ENCODE results near the gene TOX3. TPM values are rescaled to one million over a fixed set of nuclear protein-coding genes. Genes with fewer than 3 reads are reported as not detected.

The TOX3 gene
- total and polyA plus RNA-seq, 7 donors, result 0.03 to 0.10 TPM; not detected in 5

DNA sequence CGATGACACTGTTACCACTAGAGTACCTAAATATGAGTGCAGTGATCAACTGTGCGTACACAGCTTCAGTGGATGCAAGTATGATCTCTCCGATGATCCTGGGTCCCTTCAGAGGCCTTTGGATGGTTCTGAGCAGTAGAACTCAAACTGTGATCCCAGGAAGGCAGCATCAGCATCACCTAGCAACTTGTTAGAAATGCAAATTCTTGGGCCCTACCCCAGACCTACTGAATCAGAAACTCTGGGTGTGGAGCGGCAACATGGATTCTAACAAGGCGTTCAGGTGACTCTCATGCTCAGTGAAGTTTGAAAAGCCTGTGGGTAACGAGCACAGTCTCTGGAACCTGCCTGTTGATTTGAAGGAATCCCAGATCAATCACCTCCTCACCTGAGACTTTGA, 25.4 kb downstream of the TOX3 start:
- intact Hi-C loops (cut with DNase I), result no loop called here

DNA sequence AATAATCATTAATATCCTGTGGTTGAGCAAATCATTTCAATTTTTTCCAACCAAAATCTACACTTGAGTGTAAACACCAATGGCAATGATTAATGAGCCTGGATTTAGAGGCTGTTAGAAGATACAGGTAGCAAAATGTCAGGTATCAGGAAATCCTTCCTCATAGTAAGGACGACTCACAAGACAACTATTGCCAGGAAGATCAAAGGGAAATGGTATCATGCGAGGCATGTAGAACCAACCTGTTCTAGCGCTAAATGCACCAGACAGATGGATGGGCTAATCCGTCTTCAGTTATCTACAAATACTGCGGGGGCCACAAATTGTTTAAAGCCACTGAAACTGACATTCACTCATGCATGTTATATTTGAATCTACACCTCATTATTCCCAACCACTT, 28.1 kb downstream of the TOX3 start:
- Histone ChIP-seq H3K4me1 (no peaks in the 10 kb centered on the region), H3K27me3 (ENCODE audit: insufficient read depth in 3 of 3, low read length in 2 of 3) (no peaks in the 10 kb centered on the region), H3K9me3 (no peaks in the 10 kb centered on the region), H3K36me3 (ENCODE audit: insufficient read depth in 1 of 2, low read depth in 1 of 2) (no peaks in the 10 kb centered on the region), H3K27ac (no peak overlapping the region), H3K4me3 (no peak overlapping the region)
- intact Hi-C loops (cut with DNase I), result no loop called here
- DNase-seq (no peak), ATAC-seq (no peak)
- TF ChIP-seq, protein P1, sequence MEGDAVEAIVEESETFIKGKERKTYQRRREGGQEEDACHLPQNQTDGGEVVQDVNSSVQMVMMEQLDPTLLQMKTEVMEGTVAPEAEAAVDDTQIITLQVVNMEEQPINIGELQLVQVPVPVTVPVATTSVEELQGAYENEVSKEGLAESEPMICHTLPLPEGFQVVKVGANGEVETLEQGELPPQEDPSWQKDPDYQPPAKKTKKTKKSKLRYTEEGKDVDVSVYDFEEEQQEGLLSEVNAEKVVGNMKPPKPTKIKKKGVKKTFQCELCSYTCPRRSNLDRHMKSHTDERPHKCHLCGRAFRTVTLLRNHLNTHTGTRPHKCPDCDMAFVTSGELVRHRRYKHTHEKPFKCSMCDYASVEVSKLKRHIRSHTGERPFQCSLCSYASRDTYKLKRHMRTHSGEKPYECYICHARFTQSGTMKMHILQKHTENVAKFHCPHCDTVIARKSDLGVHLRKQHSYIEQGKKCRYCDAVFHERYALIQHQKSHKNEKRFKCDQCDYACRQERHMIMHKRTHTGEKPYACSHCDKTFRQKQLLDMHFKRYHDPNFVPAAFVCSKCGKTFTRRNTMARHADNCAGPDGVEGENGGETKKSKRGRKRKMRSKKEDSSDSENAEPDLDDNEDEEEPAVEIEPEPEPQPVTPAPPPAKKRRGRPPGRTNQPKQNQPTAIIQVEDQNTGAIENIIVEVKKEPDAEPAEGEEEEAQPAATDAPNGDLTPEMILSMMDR (IDR thresholded peaks at IDR 0.05), result no peak
- WGBS, 3 donors, result 85 to 89% (median 87%) methylated on average over 5 of the region's 5 CpGs

More for the DNA sequence above, 25.4 kb downstream of the TOX3 start:
- DNase-seq (no peak), ATAC-seq (no peak)
- no peaks in the 10 kb centered on the region for H3K36me3 ChIP-seq (ENCODE audit: insufficient read depth in 1 of 2, low read depth in 1 of 2)
- no peaks in the 10 kb centered on the region for H3K4me1 ChIP-seq
- H3K4me3 ChIP-seq, result no peak overlapping the region
- peaks cover 0 to 3% (median 0%) of the 10 kb centered on the region in 3 donors for H3K27me3 ChIP-seq (ENCODE audit: insufficient read depth in 3 of 3, low read length in 2 of 3)
- no peak overlapping the region for H3K27ac ChIP-seq
- TF ChIP-seq, protein P1 (IDR thresholded peaks at IDR 0.05), result no peak
- H3K9me3 ChIP-seq, result no peaks in the 10 kb centered on the region
- 89 to 91% (median 90%) methylated on average over 6 of the region's 6 CpGs for WGBS, 3 donors

DNA sequence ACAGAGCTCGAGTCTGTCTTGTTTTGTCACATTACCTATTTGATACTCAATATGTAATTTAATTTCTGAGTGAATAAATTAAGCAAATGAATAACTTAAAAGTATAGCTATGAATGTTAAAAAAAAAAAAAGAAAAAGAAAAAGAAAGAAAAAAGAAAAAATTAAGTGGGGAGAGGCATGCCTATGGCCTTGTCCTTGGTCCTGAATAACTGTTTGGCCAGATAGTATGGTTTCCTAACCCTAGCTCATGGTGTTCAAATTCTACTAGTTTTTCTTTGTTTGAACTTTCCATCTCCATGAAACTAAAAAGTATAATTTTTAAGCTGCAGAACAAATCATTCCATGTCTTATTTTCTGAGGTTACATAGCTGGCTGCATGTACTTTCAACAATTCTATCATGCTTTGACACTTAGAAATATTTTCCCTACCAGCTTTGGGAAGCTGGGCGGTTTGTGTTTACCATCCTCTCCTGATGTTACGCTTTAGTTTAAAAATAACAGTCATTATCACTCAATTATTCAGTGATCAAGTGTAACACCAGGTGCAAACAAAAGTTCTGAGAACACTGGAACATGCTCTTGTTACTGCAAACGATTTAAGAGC, 31.8 kb downstream of the TOX3 start:
- Histone ChIP-seq H3K36me3 (ENCODE audit: insufficient read depth in 1 of 2, low read depth in 1 of 2) (no peaks in the 10 kb centered on the region), H3K27ac (no peak overlapping the region), H3K9me3 (no peaks in the 10 kb centered on the region), H3K4me1 (no peaks in the 10 kb centered on the region), H3K27me3 (ENCODE audit: insufficient read depth in 3 of 3, low read length in 2 of 3) (no peaks in the 10 kb centered on the region), H3K4me3 (no peak overlapping the region)
- intact Hi-C loops (cut with DNase I), result no loop called here
- DNase-seq (no peak), ATAC-seq (no peak)
- TF ChIP-seq, protein P1 (IDR thresholded peaks at IDR 0.05), result no peak
- WGBS, 3 donors, result 38 to 54% (median 46%) methylated on average over 4 of the region's 4 CpGs

DNA sequence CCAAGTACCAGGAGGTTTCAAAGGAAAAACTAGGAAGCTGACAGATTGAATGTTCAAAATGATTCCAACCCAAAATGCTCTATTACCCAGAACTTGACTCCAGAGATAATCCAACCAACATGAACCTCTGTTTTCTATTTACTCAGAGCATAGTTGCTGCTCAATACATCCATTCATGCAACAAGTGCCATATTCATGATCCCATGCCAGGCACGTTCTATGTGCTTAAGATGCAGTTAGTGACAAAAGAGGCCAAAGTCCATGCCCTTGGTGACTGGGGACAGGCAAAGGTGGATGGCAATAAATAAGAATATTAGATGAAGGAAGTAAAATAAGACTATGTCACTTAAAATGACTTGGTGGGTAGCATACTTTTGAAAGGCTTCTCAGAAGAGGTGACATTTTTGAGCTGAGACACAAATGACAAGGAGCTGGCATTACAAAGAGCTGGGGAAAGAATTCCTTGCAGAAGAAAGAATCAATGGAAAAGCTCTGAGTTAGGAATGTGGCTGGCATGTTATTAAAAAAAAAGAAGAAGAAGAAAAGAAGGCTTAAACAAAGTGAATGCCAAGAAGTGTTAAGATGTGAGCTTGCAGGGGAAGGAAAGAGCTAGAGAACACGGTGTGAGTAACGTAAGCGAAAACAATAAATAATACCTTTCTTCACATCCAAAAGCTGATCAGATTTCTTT, 34.5 kb downstream of the TOX3 start:
- WGBS, 3 donors, result 77 to 79% (median 78%) methylated on average over 4 of the region's 4 CpGs
- intact Hi-C loops (cut with DNase I), result no loop called here
- no peak overlapping the region for H3K4me3 ChIP-seq
- H3K36me3 ChIP-seq (ENCODE audit: insufficient read depth in 1 of 2, low read depth in 1 of 2), result no peaks in the 10 kb centered on the region
- ATAC-seq, result no peak
- no peak for DNase-seq
- H3K9me3 ChIP-seq, result no peaks in the 10 kb centered on the region
- H3K27me3 ChIP-seq (ENCODE audit: insufficient read depth in 3 of 3, low read length in 2 of 3), result no peaks in the 10 kb centered on the region
- no peak overlapping the region for H3K27ac ChIP-seq
- TF ChIP-seq, protein P1 (IDR thresholded peaks at IDR 0.05), result no peak
- H3K4me1 ChIP-seq, result no peaks in the 10 kb centered on the region

Measured in psoas muscle (tissue), 8 donors.